ENCODE results near the gene YEATS2.
A peak's percentile ranks its signal among the peaks of the same experiment; 100 is the strongest.

YEATS2 gene

GRCh38 chr3:183833516-183833915, 135.9 kb downstream of the YEATS2 start:
- no peak for DNase-seq (ENCODE audit: low read depth, low spot score)

- DNase-seq (ENCODE audit: low read depth, low spot score): no peak
Measured at GRCh38 chr3:183837390-183837789, 139.8 kb downstream of the YEATS2 start.

GRCh38 chr3:183837894-183838293, 140.3 kb downstream of the YEATS2 start:
- no peak for DNase-seq (ENCODE audit: low read depth, low spot score)

DNA sequence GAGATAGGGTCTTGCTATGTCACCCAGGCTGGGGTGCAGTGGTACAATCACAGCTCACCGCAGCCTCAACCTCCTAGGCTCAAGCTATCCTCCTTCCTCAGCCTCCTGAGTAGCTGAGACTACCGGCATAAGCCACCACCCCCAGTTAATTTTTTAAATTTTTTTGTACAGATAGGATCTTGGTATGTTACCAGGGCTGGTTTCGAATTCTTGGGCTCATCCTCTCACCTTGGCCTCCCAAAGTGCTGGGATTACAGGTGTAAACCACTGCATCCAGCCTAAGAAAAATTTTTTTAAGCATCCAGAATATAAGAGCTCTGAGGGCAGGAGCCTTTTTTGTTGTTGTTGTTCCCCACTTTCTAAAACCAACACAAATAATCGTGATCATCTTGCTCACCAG, 142.2 kb downstream of the YEATS2 start:
- DNase-seq (ENCODE audit: low read depth, low spot score): no peak

- peak; percentile 34 for DNase-seq (ENCODE audit: low read depth, low spot score)
Measured at GRCh38 chr3:183844606-183845005, 147.0 kb downstream of the YEATS2 start.

- no peak for DNase-seq (ENCODE audit: low read depth, low spot score)
Measured at GRCh38 chr3:183845090-183845489, 147.5 kb downstream of the YEATS2 start.

DNA sequence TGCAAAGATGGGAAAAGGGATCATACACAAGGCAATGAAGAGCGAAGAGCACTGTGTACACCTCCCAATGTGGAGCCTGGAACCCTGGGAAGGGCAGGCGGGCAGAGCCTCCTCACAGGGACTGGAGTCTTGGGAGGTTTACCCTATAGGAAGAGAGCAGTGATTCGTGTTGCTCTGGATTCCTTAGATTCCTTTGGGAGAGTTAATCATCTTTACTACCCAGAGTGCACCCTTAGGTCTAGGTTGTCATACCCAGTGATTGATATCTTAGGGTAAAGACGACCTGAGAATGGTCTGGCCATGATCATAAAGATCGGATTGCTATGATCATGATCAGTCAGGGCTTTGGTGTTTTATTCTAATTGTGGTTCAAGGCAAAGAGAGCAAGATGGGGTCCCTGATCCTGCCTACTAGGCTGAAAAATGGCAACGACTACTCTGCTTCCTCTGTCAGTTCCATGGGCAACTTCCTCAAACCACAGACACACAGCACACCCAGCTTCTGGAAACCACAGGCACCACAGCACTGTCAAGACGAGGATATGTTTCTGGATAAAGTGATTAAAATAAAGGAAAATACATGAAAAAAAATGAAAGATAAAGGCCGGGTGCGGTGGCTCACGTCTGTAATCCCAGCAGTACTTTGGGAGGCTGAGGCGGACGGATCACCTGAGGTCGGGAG, 148.2 kb downstream of the YEATS2 start:
- DNase-seq (ENCODE audit: low read depth, low spot score): no peak

DNA sequence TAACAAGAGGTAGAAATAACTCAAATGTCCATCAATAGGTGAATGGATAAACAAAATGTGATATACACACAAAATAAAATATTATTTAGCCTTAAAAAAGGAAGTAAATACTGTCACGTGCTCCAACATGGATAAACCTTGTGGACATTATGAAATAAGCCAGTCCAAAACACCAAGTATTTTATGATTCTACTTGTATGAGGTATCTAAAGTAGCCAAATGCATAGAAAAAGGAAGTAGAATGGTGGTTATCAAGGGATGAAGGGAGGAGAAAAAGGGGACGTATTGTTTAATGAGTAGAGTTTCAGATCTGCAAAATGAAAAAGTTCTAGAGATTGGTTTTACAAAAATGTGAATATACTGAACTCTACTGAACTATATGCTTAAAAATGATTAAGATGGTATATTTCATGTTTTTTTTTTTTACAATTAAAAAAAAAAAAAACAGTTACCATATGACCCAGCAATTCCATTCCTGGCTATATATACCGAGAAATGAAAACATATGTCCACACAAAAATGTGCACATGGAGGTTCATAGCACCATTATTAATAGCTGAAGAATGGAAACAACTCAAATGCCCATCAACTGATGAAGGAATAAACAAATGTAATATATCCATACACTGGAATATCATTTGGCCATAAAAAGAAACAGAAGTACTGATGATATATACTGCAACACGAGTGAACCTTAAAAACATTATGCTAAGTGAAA, 156.9 kb downstream of the YEATS2 start:
- no peak for DNase-seq (ENCODE audit: low read depth, low spot score)

GRCh38 chr3:183857863-183858262, 160.3 kb downstream of the YEATS2 start:
- DNase-seq (ENCODE audit: low read depth, low spot score): no peak
